SK-N-SH (cell line): Measurements from ENCODE around the gene CD109. TPM values are rescaled to one million over a fixed set of nuclear protein-coding genes. Genes with fewer than 3 reads are reported as not detected.

Experiments
- CTCF ChIA-PET: fragments of 300-600, 350-600 bp; formaldehyde crosslinking; extraction: SDS; loops from one replicate; lab custom pipeline; 2021; lab: Yijun Ruan, JAX
- POLR2A ChIA-PET: fragments of 350-600 bp; sonication (Branson Sonifier 250); formaldehyde crosslinking; extraction: SDS; loops from one replicate; lab custom pipeline; 2020; ENCODE audit warnings: antibody characterized with exemption, inconsistent platforms; lab: Yijun Ruan, JAX
- DNase-seq: peaks from one replicate; pipeline ENCODE4 v3.0.0; 2012
- H2AFZ ChIP-seq: fragments of 200-600 bp; sonication (generic); 2 replicates; pipeline ENCODE4 v1.8.1; 2016; ENCODE audit warnings: antibody characterized with exemption, mild to moderate bottlenecking, low read depth
- H3F3A ChIP-seq: fragments of 200-600 bp; sonication (generic); replicated peaks from 2 replicates; pipeline ENCODE3; 2016; ENCODE audit warnings: antibody characterized with exemption, mild to moderate bottlenecking; ENCODE audit not compliant: insufficient read depth
- H3K27ac ChIP-seq, 2 experiments: fragments of 200-500 bp in 1 of 2; fragments of 200-600 bp in 1 of 2; sonication (Bioruptor generic) in 1 of 2; sonication (generic), shearing (Covaris generic) in 1 of 2; 2 replicates each; pipeline versions ENCODE4 v1.5.1 to v1.6.1; 2014 to 2016; ENCODE audit warnings: low read depth in 2 of 2, inconsistent platforms in 1 of 2, low read length in 1 of 2, mild to moderate bottlenecking in 1 of 2, mixed read lengths in 1 of 2
- H3K27me3 ChIP-seq: fragments of 200-600 bp; sonication (generic), shearing (Covaris generic); 2 replicates; pipeline ENCODE4 v1.6.1; 2016; ENCODE audit warnings: mixed run types; ENCODE audit not compliant: insufficient read depth
- H3K36me3 ChIP-seq, 2 experiments: fragments of 200-500 bp in 1 of 2; fragments of 200-600 bp in 1 of 2; sonication (Bioruptor generic) in 1 of 2; sonication (generic) in 1 of 2; replicated peaks in 1 of 2; 2 replicates each; pipeline versions ENCODE3 to v1.5.1; 2014 to 2016; ENCODE audit warnings: low read length in 1 of 2, mild to moderate bottlenecking in 1 of 2; ENCODE audit not compliant: insufficient read depth in 2 of 2, control insufficient read depth in 1 of 2
- H3K4me1 ChIP-seq, 2 experiments: fragments of 200-500 bp in 1 of 2; fragments of 200-600 bp in 1 of 2; sonication (Bioruptor generic) in 1 of 2; sonication (generic), shearing (Covaris generic) in 1 of 2; 2 replicates each; pipeline versions ENCODE4 v1.5.1 to v1.6.1; 2014 to 2016; ENCODE audit warnings: low read depth in 1 of 2, low read length in 1 of 2, mixed run types in 1 of 2; ENCODE audit not compliant: insufficient read depth in 2 of 2, control insufficient read depth in 1 of 2
- H3K4me2 ChIP-seq: fragments of 200-600 bp; sonication (generic), shearing (Covaris generic); 2 replicates; pipeline ENCODE4 v1.6.1; 2017; ENCODE audit warnings: mixed run types
- H3K4me3 ChIP-seq, 2 experiments: fragments of 200-500 bp in 1 of 2; fragments of 200-600 bp in 1 of 2; sonication (Bioruptor generic) in 1 of 2; sonication (generic), shearing (Covaris generic) in 1 of 2; 2 replicates each; pipeline versions ENCODE4 v1.5.1 to v1.8.1; 2014 to 2016; ENCODE audit warnings: low read depth in 2 of 2, inconsistent platforms in 1 of 2, low read length in 1 of 2, mild to moderate bottlenecking in 1 of 2, mixed read lengths in 1 of 2, moderate library complexity in 1 of 2
- H3K79me2 ChIP-seq: fragments of 200-600 bp; sonication (generic); 2 replicates; pipeline ENCODE4 v1.8.1; 2017; ENCODE audit warnings: mild to moderate bottlenecking; ENCODE audit not compliant: insufficient read depth
- H3K9ac ChIP-seq: fragments of 200-600 bp; sonication (generic); 2 replicates; pipeline ENCODE4 v1.6.1; 2017; ENCODE audit warnings: mixed run types
- H3K9me2 ChIP-seq: fragments of 200-600 bp; sonication (generic); 2 replicates; pipeline ENCODE4 v1.6.1; 2017; ENCODE audit warnings: mixed run types
- H3K9me3 ChIP-seq: fragments of 200-600 bp; sonication (generic); 2 replicates; pipeline ENCODE4 v1.6.1; 2017; ENCODE audit warnings: mixed run types, mild to moderate bottlenecking, moderate library complexity
- H4K20me1 ChIP-seq: fragments of 200-600 bp; sonication (generic); 2 replicates; pipeline ENCODE4 v1.6.1; 2017; ENCODE audit warnings: mild to moderate bottlenecking, mixed run types; ENCODE audit not compliant: insufficient read depth
- EZH2phosphoT487 ChIP-seq: fragments of 200-600 bp; sonication (generic); IDR thresholded peaks from 2 replicates; pipeline ENCODE4 v1.6.1; 2017; ENCODE audit warnings: low read depth, mixed run types, mild to moderate bottlenecking, antibody characterized with exemption, moderate library complexity, borderline replicate concordance
- FOSL2 ChIP-seq: IDR thresholded peaks from 2 replicates; pipeline ENCODE4 v1.4.0; 2012; ENCODE audit warnings: low read depth, mild to moderate bottlenecking, moderate library complexity, borderline replicate concordance
- MXI1 ChIP-seq: IDR thresholded peaks from 2 replicates; pipeline ENCODE4 v1.6.1; 2012; ENCODE audit warnings: mild to moderate bottlenecking, low read depth, low read length, improper control_type of control experiment
- RAD21 ChIP-seq: IDR thresholded peaks from 2 replicates; pipeline ENCODE4 v1.6.1; 2012; ENCODE audit warnings: mild to moderate bottlenecking, low read length
- RXRA ChIP-seq: IDR thresholded peaks from 2 replicates; pipeline ENCODE4 v1.4.0; 2012; ENCODE audit warnings: low read depth, mild to moderate bottlenecking, borderline replicate concordance
- SIN3A ChIP-seq: IDR thresholded peaks from 2 replicates; pipeline ENCODE4 v1.6.1; 2012; ENCODE audit warnings: low read depth, mild to moderate bottlenecking, low read length, moderate library complexity, borderline replicate concordance
- SMC3 ChIP-seq: IDR thresholded peaks from 2 replicates; pipeline ENCODE4 v1.6.1; 2012; ENCODE audit warnings: low read depth, low read length, improper control_type of control experiment
- WGBS: methylation state at CpG from one replicate; pipeline ENCODE4 v1.1.6; 2017; ENCODE audit warnings: low lambda C conversion rate; 5-methylcytosine and 5-hydroxymethylcytosine counted together
- polyA plus RNA-seq, 3 experiments: library from polyadenylated mRNA; depleted of rRNA; stranded (reverse); fragments of >200 nt; gene quantifications; 2 replicates each; pipeline ENCODE4 v1.2.3, GENCODE V29; 2012
- TF ChIP-seq, protein P1 (sequence below): fragments of 150-350 bp; IDR thresholded peaks from 2 replicates; pipeline ENCODE4 v1.6.1; 2017; ENCODE audit warnings: antibody characterized with exemption, low read length, low read depth, borderline replicate concordance
- TF ChIP-seq, protein P2 (sequence below): fragments of 200-600 bp; sonication (generic); IDR thresholded peaks from 2 replicates; pipeline ENCODE4 v1.6.1; 2017; ENCODE audit warnings: antibody characterized with exemption, mild to moderate bottlenecking, moderate library complexity
- TF ChIP-seq, protein P3 (sequence below): IDR thresholded peaks from 2 replicates; pipeline ENCODE4 v1.4.0; 2012; ENCODE audit warnings: low read depth
- TF ChIP-seq, protein P4 (sequence below): IDR thresholded peaks from 2 replicates; pipeline ENCODE4 v1.4.0; 2012; ENCODE audit warnings: low read depth, borderline replicate concordance

CD109 gene
- polyA plus RNA-seq, 1 of the 3 experiments (the other 2 are of a cell fraction), result 19.7 TPM

DNA sequence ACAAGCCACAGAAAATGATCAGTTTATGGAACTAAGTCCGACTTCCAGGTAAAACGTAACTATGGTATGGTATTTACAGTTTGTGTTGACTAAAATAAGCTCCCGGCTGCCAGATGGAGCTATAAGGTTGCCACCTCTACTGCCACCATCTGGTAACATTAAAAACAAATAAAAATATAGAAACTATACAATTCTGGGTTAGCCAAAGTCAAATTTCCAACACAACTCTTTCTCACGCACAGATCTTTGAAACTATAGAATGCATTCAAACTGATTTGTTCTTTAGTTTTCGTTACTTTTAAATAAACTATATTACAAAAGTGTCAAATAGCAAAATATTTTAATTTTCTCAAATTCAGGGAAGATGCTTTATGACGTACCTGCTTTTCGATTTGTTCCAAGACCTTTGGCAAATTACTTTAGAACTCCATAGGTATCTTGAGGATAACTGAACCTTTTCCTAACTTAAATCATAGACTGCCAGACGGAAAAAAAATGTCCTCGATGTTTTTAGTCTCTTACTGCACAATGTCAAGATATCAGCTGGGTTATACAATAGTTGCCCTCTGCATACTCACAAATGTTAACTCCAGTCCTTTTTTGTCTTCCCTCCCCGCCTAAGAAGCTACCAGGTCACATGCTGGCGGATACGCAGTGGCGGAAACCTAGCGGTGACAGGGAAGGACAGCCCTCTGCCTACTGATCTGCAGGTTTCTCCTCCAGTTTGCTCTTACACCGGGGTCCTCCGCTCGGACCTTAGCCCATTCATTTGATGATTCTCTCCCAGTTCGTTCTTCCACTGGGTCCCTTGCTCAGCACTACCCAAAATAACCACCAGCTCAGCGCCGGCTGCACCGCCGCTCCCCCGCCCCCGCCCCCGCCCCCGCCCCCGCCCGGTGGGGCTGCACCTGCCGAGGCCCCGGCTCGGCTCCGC lies 43.1 kb upstream of the CD109 start:
- Histone ChIP-seq H4K20me1 (no peaks in the 10 kb centered on the region), H3K27me3 (no peaks in the 10 kb centered on the region), H3K4me1 (peaks cover 3 to 6% of the 10 kb centered on the region in 2 experiments; a peak in 3 of 4 replicates), H3F3A (peaks cover 5% of the 10 kb centered on the region), H3K27ac (peak overlapping the region; percentile 56 to 67), H3K9me2 (no peaks in the 10 kb centered on the region), H3K9me3 (no peaks in the 10 kb centered on the region), H3K79me2 (no peaks in the 10 kb centered on the region), H3K4me2 (peak overlapping the region; percentile 83), H3K9ac (peak overlapping the region; percentile 86; the same call in 1 of the 2 replicates), H2AFZ (peak overlapping the region; percentile 79), H3K4me3 (peak overlapping the region; percentile 86 to 92), H3K36me3 (peaks cover 0 to 5% of the 10 kb centered on the region in 2 experiments)
- peak; percentile 80 for DNase-seq
- ChIA-PET POLR2A (interaction anchor here (1.1 to 1.8 kb wide), 3 partner anchors 131 to 133 kb away, joined by 4 to 8 read pairs (median 6); partner anchors contain the start of gene EEF1A1), CTCF (interaction anchor here (0.6 to 2.7 kb wide), 22 partner anchors 9 to 367 kb away, joined by 3 to 18 read pairs (median 4); partner anchors contain the start of genes EEF1A1 and MTO1)
- 4% methylated on average over 21 of the region's 32 CpGs for WGBS
- 0 out of 2 replicates have a peak, but pooled peaks have one; percentile 32 for TF ChIP-seq SIN3A
- peak; percentile 79; the same call in 1 of the 2 replicates for TF ChIP-seq MXI1
- TF ChIP-seq EZH2phosphoT487, result no peak
- TF ChIP-seq, protein P1, sequence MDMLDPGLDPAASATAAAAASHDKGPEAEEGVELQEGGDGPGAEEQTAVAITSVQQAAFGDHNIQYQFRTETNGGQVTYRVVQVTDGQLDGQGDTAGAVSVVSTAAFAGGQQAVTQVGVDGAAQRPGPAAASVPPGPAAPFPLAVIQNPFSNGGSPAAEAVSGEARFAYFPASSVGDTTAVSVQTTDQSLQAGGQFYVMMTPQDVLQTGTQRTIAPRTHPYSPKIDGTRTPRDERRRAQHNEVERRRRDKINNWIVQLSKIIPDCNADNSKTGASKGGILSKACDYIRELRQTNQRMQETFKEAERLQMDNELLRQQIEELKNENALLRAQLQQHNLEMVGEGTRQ, result peak; percentile 19; the same call in 1 of the 2 replicates
- 0 out of 2 replicates have a peak, but pooled peaks have one; percentile 23 for TF ChIP-seq SMC3
- TF ChIP-seq, protein P2, sequence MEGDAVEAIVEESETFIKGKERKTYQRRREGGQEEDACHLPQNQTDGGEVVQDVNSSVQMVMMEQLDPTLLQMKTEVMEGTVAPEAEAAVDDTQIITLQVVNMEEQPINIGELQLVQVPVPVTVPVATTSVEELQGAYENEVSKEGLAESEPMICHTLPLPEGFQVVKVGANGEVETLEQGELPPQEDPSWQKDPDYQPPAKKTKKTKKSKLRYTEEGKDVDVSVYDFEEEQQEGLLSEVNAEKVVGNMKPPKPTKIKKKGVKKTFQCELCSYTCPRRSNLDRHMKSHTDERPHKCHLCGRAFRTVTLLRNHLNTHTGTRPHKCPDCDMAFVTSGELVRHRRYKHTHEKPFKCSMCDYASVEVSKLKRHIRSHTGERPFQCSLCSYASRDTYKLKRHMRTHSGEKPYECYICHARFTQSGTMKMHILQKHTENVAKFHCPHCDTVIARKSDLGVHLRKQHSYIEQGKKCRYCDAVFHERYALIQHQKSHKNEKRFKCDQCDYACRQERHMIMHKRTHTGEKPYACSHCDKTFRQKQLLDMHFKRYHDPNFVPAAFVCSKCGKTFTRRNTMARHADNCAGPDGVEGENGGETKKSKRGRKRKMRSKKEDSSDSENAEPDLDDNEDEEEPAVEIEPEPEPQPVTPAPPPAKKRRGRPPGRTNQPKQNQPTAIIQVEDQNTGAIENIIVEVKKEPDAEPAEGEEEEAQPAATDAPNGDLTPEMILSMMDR, result peak; percentile 57
- TF ChIP-seq, protein P3, sequence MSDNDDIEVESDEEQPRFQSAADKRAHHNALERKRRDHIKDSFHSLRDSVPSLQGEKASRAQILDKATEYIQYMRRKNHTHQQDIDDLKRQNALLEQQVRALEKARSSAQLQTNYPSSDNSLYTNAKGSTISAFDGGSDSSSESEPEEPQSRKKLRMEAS, result peak; percentile 56
- TF ChIP-seq FOSL2, result no peak
- TF ChIP-seq, protein P4, sequence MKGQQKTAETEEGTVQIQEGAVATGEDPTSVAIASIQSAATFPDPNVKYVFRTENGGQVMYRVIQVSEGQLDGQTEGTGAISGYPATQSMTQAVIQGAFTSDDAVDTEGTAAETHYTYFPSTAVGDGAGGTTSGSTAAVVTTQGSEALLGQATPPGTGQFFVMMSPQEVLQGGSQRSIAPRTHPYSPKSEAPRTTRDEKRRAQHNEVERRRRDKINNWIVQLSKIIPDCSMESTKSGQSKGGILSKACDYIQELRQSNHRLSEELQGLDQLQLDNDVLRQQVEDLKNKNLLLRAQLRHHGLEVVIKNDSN, result peak; percentile 68; the same call in 1 of the 2 replicates
- TF ChIP-seq RXRA, result no peak
- TF ChIP-seq RAD21, result peak; percentile 50
